GM21447 (cell line): Measurements from ENCODE around the gene ANKRD62.

ENCODE experiments used
- ATAC-seq: cut with Tn5 transposase; IDR thresholded peaks from one replicate; pipeline ENCODE4 v1.9.1; 2021; ENCODE audit not compliant: unreplicated experiment

Gene ANKRD62

DNA sequence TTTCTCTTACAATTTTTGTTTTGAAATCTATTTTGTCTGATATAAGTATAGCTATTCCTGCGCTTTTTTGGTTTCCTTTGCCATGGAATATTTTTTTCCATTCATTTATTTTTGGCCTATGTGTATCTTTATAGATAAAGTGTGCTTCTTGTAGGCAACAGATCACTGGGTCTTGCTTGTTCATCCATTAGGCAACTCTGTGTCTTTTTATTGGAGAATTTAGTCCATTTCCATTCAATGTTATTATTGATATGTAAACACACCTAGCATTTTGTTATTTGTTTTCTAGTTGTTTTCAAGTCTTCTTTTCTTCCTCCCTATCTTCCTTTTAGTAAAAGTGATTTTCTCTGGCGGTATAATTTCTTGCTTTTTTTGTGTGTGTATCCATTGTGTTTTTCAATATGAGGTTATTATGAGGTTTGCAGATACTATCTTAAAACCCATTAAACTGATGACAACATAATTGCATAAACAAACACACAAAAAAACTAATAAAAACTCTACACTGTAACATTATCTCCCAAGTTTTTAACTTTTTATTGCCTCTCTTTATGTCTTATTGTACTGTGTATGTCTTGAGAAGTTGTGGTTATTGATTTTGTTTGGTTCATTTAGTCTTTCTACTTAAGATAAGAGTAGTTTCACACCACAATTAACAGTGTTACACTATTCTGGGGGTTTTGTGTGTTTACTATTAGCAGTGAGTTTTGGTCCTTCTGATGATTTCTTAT, 71.6 kb downstream of the ANKRD62 start:
- no peak for ATAC-seq
